ENCODE data around the gene ADGRV1.
"Not testable (repeated sequence)": the region's sequence is repeated elsewhere in the genome, so short reads cannot be mapped to it uniquely, and the experiment has no call there.

GRCh38 chr5:90619762-90620161 is 61.2 kb downstream of the ADGRV1 start:
- TF ChIP-seq L3MBTL2 (conservative IDR thresholded peaks at IDR 0.05); BHLHE40 (IDR thresholded peaks at IDR 0.05; ENCODE audit: borderline replicate concordance); PKNOX1 (IDR thresholded peaks at IDR 0.05): not testable (repeated sequence)
